Measurements from ENCODE around the gene MLEC. TPM values are rescaled to one million over a fixed set of nuclear protein-coding genes. Genes with fewer than 3 reads are reported as not detected.
A peak's percentile ranks its signal among the peaks of the same experiment; 100 is the strongest.

MLEC gene
- polyA plus RNA-seq, 4 donors = 9.7 to 228 (median 95.8) TPM

DNA sequence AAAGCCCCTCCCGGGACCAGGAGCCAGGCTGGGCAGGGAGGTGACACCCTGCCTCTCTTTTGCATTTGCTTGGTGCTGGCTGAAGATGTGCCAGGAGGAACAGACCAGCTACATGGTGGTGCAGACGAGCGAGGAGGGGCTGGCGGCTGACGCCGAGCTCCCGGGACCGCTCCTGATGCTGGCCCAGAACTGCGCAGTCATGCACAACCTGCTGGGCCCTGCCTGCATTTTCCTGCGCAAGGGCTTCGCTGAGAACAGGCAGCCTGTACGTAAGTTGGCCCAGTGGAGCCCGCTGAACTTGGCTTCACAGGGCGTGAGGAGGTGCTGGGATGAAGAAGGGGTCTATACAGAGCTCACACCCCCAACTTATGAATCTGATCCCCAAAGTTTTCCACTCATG is 30.9 kb upstream of the MLEC start:
- WGBS, 3 donors = 94% methylated on average over 14 of the region's 14 CpGs
- DNase-seq = no peak
- H3K9me3 ChIP-seq (ENCODE audit: control insufficient read depth in 2 of 2, insufficient read depth in 1 of 2, low read depth in 1 of 2, low read length in 1 of 2) = no peaks in the 10 kb centered on the region
- peaks cover 0 to 15% (median 0%) of the 10 kb centered on the region in 3 donors for H3K27me3 ChIP-seq (ENCODE audit: control insufficient read depth in 3 of 3, insufficient read depth in 3 of 3, low read length in 3 of 3)
- H3K4me1 ChIP-seq (ENCODE audit: control insufficient read depth in 3 of 3, insufficient read depth in 2 of 3, low read depth in 1 of 3, low read length in 2 of 3) = no peaks in the 10 kb centered on the region
- H3K36me3 ChIP-seq (ENCODE audit: control insufficient read depth in 3 of 3, insufficient read depth in 2 of 3, low read depth in 1 of 3, low read length in 3 of 3) = no peaks in the 10 kb centered on the region
- no peak for FAIRE-seq
- H3K4me3 ChIP-seq (ENCODE audit: low read depth in 1 of 3, low read length in 3 of 3) = no peak overlapping the region
- H3K27ac ChIP-seq (ENCODE audit: low read depth in 1 of 3, low read length in 2 of 3) = no peak overlapping the region

DNA sequence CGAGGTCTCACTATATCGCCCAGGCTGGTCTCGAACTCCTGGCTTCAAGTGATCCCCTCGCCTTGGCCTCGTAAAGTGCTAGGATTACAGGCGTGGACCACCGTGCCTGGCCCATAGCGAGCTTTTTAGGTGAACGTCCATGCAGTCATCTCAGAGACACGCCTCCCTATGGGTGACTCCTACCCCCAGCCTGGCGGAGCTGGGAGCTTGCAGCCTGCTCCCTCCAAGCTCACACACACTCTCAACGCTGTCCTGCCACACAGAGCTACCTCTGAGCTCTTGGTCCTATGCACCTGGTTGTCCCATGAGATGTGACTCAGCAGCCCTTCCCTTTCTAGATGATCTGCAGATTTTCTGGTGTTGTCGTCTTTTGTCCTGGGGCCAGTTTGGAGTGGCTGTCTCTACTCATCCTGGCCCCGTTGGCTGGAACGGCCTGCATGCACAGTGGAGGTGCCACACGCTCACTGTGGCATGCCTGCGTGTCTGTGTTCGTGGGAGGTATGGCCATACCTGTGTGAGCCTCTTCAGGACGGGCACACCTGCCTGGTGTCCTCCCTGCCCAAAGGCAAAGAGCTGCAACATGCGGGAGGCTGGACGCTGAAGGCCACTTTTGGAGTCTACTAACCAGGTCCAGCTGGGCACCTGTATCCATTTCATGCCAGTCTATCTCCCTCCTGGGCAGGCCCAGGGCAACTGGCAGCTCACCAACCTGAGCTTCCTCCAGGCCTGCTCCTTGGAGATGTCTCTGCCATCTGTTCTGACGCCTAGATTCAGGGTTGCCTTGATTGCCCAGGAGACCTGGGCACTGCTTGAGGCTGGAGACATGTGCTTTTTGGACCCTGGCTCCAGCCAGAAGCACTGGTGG is 28.4 kb upstream of the MLEC start:
- FAIRE-seq (no peak), DNase-seq (no peak)
- H3K27ac ChIP-seq (ENCODE audit: low read depth in 1 of 3, low read length in 2 of 3) = no peak overlapping the region
- H3K27me3 ChIP-seq (ENCODE audit: control insufficient read depth in 3 of 3, insufficient read depth in 3 of 3, low read length in 3 of 3) = no peaks in the 10 kb centered on the region
- WGBS, 3 donors = 87 to 90% (median 88%) methylated on average over 22 of the region's 22 CpGs
- H3K4me1 ChIP-seq (ENCODE audit: control insufficient read depth in 3 of 3, insufficient read depth in 2 of 3, low read depth in 1 of 3, low read length in 2 of 3) = no peaks in the 10 kb centered on the region
- no peaks in the 10 kb centered on the region for H3K36me3 ChIP-seq (ENCODE audit: control insufficient read depth in 3 of 3, insufficient read depth in 2 of 3, low read depth in 1 of 3, low read length in 3 of 3)
- no peaks in the 10 kb centered on the region for H3K9me3 ChIP-seq (ENCODE audit: control insufficient read depth in 2 of 2, insufficient read depth in 1 of 2, low read depth in 1 of 2, low read length in 1 of 2)
- H3K4me3 ChIP-seq (ENCODE audit: low read depth in 1 of 3, low read length in 3 of 3) = no peak overlapping the region

DNA sequence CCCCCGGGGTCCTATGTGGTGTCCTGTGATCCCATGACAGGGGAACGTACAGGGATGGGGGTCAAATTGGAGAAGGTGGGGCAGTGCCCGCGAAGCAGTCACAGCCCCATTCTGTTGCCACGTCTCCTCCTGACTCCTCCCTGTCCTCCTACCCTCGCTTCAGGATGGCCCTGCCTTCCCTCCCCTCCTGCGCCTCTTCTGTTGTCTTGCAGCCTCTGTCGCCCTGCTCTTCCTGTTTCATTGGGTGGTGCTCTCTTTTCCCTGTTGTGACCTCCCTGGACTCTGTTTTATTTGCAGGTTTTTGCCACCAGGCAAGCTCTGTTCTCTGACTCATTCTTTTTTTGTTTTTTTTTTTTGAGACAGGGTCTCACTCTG is 27.8 kb upstream of the MLEC start:
- Histone ChIP-seq H3K4me3 (ENCODE audit: low read depth in 1 of 3, low read length in 3 of 3) (no peak overlapping the region), H3K27me3 (ENCODE audit: control insufficient read depth in 3 of 3, insufficient read depth in 3 of 3, low read length in 3 of 3) (no peaks in the 10 kb centered on the region), H3K27ac (ENCODE audit: low read depth in 1 of 3, low read length in 2 of 3) (no peak overlapping the region), H3K9me3 (ENCODE audit: control insufficient read depth in 2 of 2, insufficient read depth in 1 of 2, low read depth in 1 of 2, low read length in 1 of 2) (no peaks in the 10 kb centered on the region), H3K36me3 (ENCODE audit: control insufficient read depth in 3 of 3, insufficient read depth in 2 of 3, low read depth in 1 of 3, low read length in 3 of 3) (no peaks in the 10 kb centered on the region), H3K4me1 (ENCODE audit: control insufficient read depth in 3 of 3, insufficient read depth in 2 of 3, low read depth in 1 of 3, low read length in 2 of 3) (no peaks in the 10 kb centered on the region)
- WGBS, 3 donors = 47 to 59% (median 52%) methylated on average over 8 of the region's 8 CpGs
- DNase-seq (peak in 1 of 2 donors; percentile 17), FAIRE-seq (no peak)

DNA sequence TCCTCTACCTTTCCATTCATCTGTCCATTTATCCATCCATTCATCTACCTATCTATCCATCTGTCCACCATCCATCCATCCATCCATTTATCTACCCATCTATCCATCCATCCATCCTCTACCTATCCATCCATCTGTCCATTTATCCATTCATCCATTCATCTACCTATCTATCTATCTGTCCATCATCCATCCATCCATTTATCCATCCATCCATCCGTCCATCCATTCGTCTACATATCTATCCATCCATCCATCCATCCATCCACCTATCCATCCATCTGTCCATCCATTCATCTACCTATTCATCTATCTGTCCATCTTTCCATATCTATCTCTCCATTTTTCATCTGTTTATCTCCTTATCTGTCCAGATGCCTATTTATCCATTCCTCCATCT is 25.5 kb upstream of the MLEC start:
- H3K27me3 ChIP-seq (ENCODE audit: control insufficient read depth in 3 of 3, insufficient read depth in 3 of 3, low read length in 3 of 3) = no peaks in the 10 kb centered on the region
- WGBS, 3 donors = 64 to 88% (median 68%) methylated on average over 2 of the region's 2 CpGs
- DNase-seq (no peak), FAIRE-seq (no peak)
- H3K4me1 ChIP-seq (ENCODE audit: control insufficient read depth in 3 of 3, insufficient read depth in 2 of 3, low read depth in 1 of 3, low read length in 2 of 3) = no peaks in the 10 kb centered on the region
- no peaks in the 10 kb centered on the region for H3K9me3 ChIP-seq (ENCODE audit: control insufficient read depth in 2 of 2, insufficient read depth in 1 of 2, low read depth in 1 of 2, low read length in 1 of 2)
- H3K4me3 ChIP-seq (ENCODE audit: low read depth in 1 of 3, low read length in 3 of 3) = no peak overlapping the region
- no peaks in the 10 kb centered on the region for H3K36me3 ChIP-seq (ENCODE audit: control insufficient read depth in 3 of 3, insufficient read depth in 2 of 3, low read depth in 1 of 3, low read length in 3 of 3)
- H3K27ac ChIP-seq (ENCODE audit: low read depth in 1 of 3, low read length in 2 of 3) = no peak overlapping the region

DNA sequence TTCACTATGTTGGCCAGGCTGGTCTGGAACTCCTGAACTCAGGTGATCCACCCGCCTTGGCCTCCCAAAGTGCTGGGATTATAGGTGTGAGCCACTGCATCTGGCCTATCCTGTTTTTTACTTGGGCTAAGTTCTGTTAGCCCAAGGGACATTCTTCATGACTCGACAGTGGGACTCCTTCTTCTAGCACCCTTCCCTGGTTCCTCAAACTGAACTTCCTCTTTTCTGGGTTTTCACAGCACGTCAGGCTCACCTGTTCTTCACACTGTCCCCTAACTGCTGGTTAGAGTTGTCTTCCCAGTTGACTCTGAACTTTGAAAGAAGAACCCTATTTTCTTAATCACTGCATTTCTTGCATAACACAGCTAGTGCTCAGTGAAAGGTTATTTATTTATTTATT is 24.1 kb upstream of the MLEC start:
- no peaks in the 10 kb centered on the region for H3K36me3 ChIP-seq (ENCODE audit: control insufficient read depth in 3 of 3, insufficient read depth in 2 of 3, low read depth in 1 of 3, low read length in 3 of 3)
- H3K4me3 ChIP-seq (ENCODE audit: low read depth in 1 of 3, low read length in 3 of 3) = no peak overlapping the region
- DNase-seq (no peak), FAIRE-seq (no peak)
- WGBS, 3 donors = 68 to 81% (median 78%) methylated on average over 3 of the region's 3 CpGs
- no peaks in the 10 kb centered on the region for H3K27me3 ChIP-seq (ENCODE audit: control insufficient read depth in 3 of 3, insufficient read depth in 3 of 3, low read length in 3 of 3)
- H3K27ac ChIP-seq (ENCODE audit: low read depth in 1 of 3, low read length in 2 of 3) = no peak overlapping the region
- no peaks in the 10 kb centered on the region for H3K9me3 ChIP-seq (ENCODE audit: control insufficient read depth in 2 of 2, insufficient read depth in 1 of 2, low read depth in 1 of 2, low read length in 1 of 2)
- H3K4me1 ChIP-seq (ENCODE audit: control insufficient read depth in 3 of 3, insufficient read depth in 2 of 3, low read depth in 1 of 3, low read length in 2 of 3) = no peaks in the 10 kb centered on the region

GRCh38 chr12:120663741-120664140 is 23.2 kb upstream of the MLEC start:
- 72 to 82% (median 75%) methylated on average over 5 of the region's 5 CpGs for WGBS, 3 donors
- H3K27me3 ChIP-seq (ENCODE audit: control insufficient read depth in 3 of 3, insufficient read depth in 3 of 3, low read length in 3 of 3) = no peaks in the 10 kb centered on the region
- H3K4me1 ChIP-seq (ENCODE audit: control insufficient read depth in 3 of 3, insufficient read depth in 2 of 3, low read depth in 1 of 3, low read length in 2 of 3) = peaks cover 0 to under 1% (median 0%) of the 10 kb centered on the region in 3 donors
- H3K4me3 ChIP-seq (ENCODE audit: low read depth in 1 of 3, low read length in 3 of 3) = no peak overlapping the region
- no peaks in the 10 kb centered on the region for H3K9me3 ChIP-seq (ENCODE audit: control insufficient read depth in 2 of 2, insufficient read depth in 1 of 2, low read depth in 1 of 2, low read length in 1 of 2)
- H3K36me3 ChIP-seq (ENCODE audit: control insufficient read depth in 3 of 3, insufficient read depth in 2 of 3, low read depth in 1 of 3, low read length in 3 of 3) = no peaks in the 10 kb centered on the region
- no peak overlapping the region for H3K27ac ChIP-seq (ENCODE audit: low read depth in 1 of 3, low read length in 2 of 3)
- DNase-seq (no peak), FAIRE-seq (no peak)

DNA sequence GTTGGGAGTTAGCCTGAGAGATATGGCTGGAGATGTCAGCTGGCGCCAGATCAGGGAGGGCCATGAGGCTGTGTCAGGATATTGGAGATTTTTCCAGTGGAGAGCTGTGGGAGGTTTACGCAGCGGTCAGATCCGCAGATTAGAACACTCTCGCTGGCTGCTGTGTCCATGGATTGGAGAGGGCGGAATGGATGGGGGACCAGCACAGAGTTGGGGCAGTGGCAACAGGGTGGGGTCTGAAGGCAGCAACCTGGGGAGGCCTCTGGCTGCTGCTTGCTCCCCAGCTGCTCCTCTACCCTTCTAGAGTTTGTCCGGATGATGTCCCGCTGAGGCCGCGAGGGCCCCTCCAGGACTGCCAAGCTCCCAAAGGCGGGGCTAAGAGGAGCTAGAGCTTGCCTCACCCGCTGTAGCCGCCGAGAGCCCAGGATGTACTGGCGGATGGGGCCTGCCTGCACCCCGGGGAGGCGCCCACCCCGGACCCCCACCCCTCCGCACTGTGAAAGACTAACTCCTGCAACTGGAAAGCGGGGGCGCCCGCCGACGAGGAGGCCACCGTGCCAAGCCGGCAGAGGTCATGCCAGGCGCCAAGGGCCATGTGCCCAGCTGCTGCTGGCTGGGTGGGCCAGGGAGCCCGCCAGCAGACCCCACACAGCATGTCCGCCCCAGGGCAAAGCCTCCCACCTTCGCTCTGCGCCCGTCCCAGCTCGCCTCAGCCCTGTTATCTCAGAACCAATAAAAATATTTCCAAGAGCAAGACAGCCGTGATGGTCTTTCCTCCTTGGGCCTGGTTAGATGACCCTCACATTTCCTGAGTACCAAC is 20.2 kb upstream of the MLEC start:
- Histone ChIP-seq H3K9me3 (ENCODE audit: control insufficient read depth in 2 of 2, insufficient read depth in 1 of 2, low read depth in 1 of 2, low read length in 1 of 2) (no peaks in the 10 kb centered on the region), H3K36me3 (ENCODE audit: control insufficient read depth in 3 of 3, insufficient read depth in 2 of 3, low read depth in 1 of 3, low read length in 3 of 3) (no peaks in the 10 kb centered on the region), H3K4me3 (ENCODE audit: low read depth in 1 of 3, low read length in 3 of 3) (no peak overlapping the region), H3K27ac (ENCODE audit: low read depth in 1 of 3, low read length in 2 of 3) (no peak overlapping the region), H3K27me3 (ENCODE audit: control insufficient read depth in 3 of 3, insufficient read depth in 3 of 3, low read length in 3 of 3) (no peaks in the 10 kb centered on the region), H3K4me1 (ENCODE audit: control insufficient read depth in 3 of 3, insufficient read depth in 2 of 3, low read depth in 1 of 3, low read length in 2 of 3) (peaks cover 0 to 13% (median 0%) of the 10 kb centered on the region in 3 donors)
- FAIRE-seq = no peak
- no peak for DNase-seq
- WGBS, 3 donors = 45 to 78% (median 62%) methylated on average over 29 to 34 of the region's 34 CpGs

DNA sequence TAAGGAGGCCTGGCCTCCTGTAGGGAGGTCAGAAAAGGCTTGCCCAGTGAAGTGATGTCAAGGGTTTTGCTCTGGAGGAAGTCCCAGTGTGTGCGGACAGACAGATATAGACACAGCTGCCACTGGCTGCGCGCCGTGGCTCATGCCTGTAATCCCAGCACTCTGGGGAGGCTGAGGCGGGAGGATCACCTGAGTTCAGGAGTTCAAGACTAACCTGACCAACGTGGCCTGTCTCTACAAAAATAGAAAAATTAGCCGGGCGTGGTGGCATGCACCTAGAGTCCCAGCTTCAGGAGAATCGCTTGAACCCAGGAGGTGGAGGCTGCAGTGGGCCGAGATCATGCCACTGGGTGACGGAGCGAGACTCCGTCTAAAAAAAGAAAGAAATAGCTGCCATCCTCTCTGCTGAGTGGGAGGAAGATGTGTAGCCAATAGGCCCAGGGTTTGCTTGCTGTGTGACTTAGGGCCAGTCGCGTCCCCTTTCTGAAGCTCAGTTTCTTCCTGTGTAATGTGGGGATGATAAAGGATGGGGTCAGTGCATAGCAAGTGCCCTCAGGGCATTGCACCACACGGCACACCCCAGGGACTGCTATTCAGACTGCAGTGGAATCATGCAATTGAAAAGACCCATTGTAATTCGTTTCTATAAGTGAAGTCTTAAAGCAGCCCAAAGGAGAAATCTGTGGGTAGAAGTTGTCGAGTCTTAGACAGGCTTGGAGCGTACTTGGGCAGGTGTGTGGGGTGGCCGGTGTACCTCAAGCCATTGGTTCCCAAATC is 18.7 kb upstream of the MLEC start:
- 81 to 85% (median 85%) methylated on average over 20 of the region's 20 CpGs for WGBS, 3 donors
- Histone ChIP-seq H3K36me3 (ENCODE audit: control insufficient read depth in 3 of 3, insufficient read depth in 2 of 3, low read depth in 1 of 3, low read length in 3 of 3) (no peaks in the 10 kb centered on the region), H3K4me1 (ENCODE audit: control insufficient read depth in 3 of 3, insufficient read depth in 2 of 3, low read depth in 1 of 3, low read length in 2 of 3) (peaks cover 0 to 13% (median 0%) of the 10 kb centered on the region in 3 donors), H3K9me3 (ENCODE audit: control insufficient read depth in 2 of 2, insufficient read depth in 1 of 2, low read depth in 1 of 2, low read length in 1 of 2) (no peaks in the 10 kb centered on the region), H3K27me3 (ENCODE audit: control insufficient read depth in 3 of 3, insufficient read depth in 3 of 3, low read length in 3 of 3) (no peaks in the 10 kb centered on the region), H3K4me3 (ENCODE audit: low read depth in 1 of 3, low read length in 3 of 3) (no peak overlapping the region), H3K27ac (ENCODE audit: low read depth in 1 of 3, low read length in 2 of 3) (no peak overlapping the region)
- FAIRE-seq (no peak), DNase-seq (no peak)

Measured in small intestine (tissue), 7 donors.